Amniotic stem cell (primary cell): ENCODE results near the gene PSTPIP1.

Experiments
- DNase-seq: peaks from one replicate; lab custom pipeline; 2025; lab: John Stamatoyannopoulos, UW

PSTPIP1 gene

DNA sequence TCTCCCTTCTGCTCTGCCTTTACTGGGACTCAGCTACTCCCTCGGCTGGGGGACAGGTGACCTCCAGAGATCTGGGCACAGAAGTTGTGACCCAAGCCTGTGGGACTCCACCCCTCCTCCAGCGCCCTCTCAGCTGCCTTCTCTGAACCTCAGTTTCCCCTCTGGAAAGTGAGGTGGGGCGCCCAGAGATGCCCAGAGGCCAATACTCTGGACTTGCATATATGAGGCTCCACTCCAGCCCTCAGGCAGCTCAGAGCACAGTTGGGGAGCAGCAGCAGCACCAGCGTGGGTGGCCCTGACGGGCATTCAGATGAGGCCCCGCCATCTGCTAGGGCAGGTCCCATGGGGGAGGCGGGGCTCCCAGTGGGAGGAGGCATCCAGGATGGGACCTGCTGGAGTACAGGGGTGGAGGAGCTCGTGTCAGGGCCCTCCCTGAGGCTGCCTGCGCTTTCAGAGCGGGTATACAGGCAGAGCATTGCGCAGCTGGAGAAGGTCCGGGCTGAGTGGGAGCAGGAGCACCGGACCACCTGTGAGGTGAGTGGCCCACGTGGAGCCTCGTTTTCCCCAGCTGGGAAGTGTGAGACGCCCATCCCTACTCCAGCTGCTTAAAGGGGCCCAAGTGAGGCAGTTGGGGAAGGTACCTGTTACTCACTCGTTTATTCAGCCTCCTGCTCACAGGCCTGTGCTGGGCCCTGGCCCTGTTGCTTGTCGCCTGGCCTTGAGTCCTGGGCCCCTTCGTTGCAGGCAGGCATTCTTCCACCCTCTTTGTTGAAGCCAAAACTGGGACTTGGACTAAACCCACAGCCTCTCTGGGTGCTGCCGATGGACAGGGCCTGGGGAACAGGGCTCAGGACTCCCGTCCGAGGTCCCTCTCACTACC, 35.4 kb downstream of the PSTPIP1 start:
- no peak for DNase-seq

DNA sequence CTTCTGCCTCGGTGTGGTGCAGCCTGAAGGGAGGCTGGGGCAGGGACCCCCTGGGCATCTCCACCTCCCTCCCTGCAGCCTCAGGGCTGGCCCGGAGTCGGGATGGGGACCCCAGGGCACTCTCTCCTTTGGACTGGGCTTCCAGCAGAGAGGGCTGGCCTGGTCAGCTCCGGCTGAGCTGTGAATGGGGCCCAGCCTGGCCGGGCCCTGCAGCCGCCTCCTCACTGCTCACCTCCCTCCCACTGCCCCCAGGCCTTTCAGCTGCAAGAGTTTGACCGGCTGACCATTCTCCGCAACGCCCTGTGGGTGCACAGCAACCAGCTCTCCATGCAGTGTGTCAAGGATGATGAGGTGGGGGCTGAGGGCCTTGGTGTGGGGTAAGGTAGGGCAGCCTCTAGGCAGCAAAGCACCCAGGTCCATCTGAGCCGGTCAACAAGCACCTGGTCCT, 36.0 kb downstream of the PSTPIP1 start:
- DNase-seq, result no peak

DNA sequence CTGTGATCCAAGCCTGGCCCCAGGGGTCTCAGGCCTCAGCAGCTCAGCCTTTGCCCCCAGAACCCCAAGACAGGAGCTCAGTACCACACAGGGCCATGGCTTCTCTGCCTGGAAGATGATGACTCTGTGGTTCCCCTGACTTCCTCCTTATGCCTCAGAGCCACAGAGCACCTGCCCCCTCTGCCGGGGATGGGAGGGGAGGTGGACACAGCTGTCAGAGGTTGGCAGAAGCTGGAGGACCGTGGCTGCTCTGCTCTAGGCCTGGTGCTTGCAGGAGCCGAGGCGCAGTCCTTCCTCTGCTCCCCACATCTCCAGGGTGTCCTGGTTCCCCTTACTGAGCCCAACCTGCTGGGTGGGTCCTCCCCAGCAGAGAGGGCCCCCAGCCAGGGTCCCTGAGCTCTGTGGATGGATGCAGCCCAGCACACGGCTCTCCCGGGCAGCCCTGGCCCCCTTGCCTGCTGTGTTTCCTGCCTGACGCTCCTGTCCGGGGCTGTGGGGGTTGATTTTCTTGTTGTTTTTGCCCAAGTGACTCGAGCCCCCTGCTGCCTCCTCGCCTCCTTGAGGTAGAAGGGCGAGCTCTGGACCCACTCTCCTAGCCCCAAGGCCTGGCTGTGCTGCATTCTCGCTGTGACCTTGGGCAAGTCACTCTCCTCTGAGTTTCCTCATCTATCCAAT, 36.6 kb downstream of the PSTPIP1 start:
- no peak for DNase-seq

DNA sequence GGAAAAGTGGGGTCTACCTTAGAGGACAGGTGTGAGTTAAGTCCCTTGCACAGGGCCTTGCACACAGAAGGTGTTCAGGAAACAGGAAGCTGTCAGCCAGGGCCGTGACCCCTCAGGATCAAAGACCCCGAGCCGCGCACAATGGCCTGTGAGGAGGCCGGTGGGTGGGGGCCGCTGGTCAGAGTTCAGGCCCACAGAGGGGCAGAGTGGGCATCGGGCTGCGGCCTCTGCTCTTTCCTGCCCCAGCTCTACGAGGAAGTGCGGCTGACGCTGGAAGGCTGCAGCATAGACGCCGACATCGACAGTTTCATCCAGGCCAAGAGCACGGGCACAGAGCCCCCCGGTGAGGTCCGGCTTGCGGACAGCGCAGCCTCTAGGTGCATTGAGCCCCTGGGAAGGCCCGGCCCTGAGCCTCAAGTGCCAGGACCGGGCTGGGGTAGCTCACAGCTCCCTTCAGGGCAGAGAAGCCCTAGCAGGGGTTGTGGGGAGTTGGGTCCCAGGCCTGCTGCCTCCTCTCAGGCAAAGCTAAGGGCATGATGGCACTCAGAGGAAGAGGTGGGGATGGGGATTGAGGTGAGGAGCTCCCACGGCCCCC, 37.2 kb downstream of the PSTPIP1 start:
- DNase-seq, result no peak

DNA sequence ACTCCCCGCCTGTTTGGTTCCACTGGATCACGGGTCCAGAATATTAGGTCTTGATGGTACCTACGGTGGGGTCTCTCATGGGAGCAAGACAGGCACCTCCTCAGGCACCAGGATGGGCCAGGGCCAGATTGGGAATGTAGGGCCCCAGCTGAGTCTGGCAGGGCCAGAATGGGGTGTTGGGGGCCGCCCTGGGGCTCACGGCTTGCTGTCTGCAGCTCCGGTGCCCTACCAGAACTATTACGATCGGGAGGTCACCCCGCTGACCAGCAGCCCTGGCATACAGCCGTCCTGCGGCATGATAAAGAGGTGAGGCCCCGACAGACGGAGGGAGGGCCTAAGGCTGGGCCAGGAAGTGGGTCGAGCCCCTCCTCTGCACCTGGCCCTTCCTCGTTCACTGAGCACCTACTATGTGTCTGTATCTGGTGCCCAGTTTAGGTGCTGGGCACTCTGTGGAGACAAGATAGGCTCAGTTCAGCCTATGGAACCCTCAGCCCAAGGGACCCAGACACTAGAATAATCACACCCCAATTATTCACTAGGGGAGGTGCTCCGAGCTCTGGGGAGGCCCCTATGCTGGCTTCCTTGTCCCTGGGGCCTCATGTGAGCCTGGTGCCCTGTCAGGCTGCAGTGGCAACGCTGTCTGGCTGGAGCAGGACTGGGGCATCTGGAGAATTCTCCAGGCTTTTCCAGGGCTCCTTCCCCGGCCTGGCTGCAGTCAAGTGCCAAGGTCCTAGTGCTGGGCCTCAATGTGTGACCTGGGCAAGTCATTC, 37.9 kb downstream of the PSTPIP1 start:
- no peak for DNase-seq

DNA sequence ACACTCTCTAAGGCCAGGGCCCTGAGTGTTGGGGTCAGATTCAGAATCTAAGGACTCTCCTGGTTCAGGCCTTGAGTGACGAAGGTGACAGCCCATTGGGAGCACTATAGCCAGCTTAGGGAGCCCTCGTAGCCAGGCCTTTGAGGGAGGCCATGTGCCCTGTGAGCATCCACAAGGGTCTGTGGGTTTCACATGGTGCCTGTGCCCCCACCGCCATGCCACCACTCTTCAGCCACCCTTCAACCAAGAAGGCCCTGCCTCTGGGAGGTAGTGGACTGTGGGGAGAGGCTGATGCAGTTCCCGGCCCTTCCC, 38.4 kb downstream of the PSTPIP1 start:
- no peak for DNase-seq

DNA sequence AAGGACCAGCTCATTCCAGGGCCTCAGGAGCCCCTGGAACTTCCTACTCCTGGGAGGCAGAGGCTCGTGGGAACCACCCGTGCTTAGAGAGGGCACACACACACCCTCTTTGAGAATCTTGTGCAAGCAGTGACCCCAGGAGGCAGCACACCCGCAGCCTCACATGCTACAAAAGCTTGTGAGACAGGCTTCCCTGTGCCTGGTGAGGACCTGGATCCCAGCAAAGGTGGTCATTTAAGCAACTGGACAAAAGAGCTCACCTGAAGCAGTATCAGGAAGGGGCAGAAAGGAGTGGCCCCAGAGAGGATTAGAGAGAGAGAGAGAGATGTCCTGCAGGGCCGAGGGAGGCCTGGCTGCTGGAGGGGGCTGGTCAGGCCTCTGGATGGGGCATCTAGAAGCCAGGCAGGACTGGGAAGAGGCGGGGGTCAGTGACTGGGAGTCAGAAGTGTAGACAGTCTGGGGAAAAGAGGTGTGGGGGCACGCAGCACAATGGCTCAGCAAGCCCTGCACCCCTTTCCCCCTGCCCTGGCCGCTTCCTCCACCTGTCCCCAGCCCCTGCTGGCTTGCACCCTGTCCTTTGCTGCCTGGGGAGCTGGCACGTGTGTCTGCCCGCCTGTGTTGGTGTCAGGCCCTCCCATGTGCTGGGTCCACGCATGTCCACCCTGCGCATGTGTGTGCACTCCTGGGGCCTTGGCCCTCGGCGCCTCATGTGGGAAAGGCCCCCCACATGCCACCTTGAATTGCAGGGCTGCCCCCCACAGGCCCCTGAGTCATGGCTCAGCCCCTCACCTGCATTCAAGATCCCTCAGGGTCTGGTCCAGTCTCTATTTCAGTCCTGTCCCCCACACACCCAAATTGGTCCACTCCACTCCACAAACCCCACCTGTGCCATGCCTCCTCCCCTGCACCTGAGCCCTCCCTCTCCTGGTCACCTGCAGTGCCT, 39.1 kb downstream of the PSTPIP1 start:
- no peak for DNase-seq

DNA sequence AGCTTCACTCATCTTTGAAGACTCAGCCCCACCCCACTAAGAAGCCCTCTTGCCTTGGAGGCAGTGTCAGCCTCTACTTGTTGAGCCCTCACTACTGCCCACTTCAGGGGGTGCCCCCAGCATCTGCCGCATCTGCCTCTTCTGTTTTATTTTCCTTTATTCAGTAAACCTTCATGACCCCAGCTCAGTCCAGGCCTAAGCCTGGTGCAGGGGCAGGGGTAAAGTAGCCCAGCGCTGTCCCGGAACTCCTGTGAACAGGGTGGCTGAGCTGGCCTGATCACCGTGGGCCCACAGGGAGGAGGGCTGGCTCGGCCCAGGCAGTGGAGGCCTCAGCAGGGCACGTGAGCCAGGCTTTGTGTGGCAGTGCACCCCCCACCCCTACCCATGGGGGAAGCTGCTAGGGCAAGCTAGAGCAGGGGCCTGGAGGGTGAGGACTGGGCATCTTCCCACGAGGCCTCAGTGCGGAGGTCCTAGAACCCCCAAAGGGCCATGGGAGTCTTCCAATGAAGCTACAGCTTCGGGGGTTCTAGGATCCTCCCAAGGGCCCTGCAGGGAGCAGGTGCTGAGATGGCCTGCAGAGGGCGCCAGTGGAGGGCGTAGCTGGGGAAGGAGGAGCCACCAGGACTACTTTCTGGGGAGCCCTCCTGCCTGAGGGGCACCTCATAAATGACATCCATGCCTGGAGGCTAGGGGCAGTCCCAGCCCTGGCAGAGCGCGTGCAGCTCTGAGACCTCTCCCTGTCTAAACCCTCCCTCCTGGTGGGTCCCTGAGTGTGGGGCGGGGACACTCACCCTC, 40.0 kb downstream of the PSTPIP1 start:
- DNase-seq, result no peak

DNA sequence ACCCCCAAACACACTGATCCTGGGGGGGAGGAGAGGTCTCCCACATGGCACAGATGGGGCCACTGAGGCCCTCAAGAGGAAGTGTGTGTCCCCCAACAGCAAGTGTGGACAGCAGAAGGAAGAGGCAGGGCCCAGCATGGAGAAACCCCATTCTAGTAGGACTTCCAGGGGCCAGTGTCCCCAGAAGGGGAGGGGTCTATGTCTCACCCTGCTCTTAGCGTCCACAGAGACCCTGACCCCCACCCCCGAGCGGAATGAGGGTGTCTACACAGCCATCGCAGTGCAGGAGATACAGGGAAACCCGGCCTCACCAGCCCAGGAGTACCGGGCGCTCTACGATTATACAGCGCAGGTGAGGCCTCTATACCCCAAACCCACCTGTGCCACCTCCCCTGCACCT, 40.7 kb downstream of the PSTPIP1 start:
- DNase-seq, result no peak

DNA sequence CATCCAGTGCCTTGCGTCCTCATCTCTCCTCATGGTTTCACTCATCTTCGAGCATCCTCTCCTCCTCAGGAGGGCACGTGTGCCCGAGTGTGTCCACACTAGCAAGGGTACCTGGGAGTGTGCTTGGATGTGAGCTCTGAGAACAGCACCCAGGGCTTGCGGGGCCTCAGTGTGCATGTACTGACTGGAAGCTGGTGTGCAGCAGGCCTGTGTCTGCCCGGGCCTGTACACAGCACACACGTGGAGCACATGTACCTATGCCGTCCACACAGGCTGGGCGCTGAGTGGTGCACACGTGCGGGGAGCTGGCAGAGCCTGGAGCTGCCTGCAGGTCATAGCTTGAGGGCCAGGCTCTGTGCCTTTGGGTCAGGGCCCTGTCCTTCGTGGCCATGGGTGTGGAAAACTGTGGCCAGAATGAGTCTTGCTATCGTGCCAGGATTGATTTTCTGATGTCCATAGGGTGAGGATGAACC, 41.1 kb downstream of the PSTPIP1 start:
- DNase-seq, result no peak

DNA sequence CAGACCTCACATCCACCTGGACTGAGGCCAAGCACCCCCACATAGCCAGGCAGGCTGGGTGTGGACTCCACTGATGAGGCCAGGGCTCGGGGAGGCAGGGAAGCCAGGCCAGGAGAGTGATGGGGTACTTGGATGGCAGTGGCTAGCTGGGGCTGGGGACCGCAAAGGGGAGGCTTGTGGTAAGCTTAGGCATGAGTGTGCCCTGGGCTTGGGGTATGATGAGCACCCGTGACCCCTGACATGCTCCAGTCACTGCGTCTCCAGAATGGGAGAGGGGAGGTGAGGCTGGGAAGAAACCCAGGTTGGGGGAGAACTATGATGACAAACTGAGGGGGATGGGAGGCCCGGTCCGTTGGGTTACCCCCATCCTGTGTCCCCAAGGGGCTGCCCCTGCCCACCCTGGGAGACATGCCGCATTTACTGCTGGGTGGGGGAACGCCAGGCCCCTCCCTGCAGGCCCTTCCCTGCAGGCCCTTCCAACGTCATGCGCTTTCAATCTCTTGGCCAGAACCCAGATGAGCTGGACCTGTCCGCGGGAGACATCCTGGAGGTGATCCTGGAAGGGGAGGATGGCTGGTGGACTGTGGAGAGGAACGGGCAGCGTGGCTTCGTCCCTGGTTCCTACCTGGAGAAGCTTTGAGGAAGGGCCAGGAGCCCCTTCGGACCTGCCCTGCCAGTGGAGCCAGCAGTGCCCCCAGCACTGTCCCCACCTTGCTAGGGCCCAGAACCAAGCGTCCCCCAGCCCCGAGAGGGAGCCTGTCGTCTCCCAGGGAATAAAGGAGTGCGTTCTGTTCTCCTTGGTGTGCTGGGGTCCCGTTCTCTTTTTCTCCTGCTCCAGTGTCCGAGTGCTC, 41.8 kb downstream of the PSTPIP1 start:
- DNase-seq, result no peak

DNA sequence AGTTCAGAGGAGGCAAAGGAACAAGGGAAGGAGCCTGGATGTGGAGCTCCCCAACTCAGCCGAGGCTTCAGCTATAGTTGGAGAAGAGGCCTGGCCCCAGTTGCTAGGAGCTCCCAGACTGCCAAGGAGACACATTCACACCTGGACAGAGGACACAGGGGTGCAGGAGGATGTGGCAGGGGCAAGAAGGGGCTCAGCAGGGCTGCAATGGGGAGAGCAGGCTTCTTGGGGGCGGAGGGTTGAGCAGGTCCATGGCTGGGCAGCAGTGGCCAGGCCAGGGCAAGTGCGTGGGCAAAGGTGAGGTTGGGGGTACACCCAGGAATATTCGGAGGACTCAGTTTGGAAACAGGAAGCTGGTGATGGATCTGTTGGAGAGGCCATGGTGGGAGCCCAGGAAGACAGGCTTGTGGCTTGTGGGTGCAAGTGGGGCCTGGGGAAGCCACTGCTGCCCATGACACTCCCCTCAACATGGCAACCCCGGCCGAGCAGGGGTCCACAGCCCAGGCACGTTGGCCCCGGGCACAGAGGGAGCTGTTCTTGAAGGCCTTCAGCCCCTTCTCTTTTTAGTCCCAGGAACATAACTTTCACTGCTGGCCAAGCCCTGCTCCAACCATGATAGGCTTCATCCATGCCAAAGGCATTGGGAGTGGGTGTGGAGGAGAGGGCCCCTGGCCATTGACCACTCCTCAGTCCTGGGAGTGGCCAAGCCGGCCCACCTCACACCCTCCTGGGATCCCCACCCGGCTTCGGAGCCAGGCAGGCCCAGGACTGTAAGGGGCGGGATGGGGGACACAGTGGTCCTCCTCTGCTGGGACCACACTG, 42.7 kb downstream of the PSTPIP1 start:
- DNase-seq, result no peak

DNA sequence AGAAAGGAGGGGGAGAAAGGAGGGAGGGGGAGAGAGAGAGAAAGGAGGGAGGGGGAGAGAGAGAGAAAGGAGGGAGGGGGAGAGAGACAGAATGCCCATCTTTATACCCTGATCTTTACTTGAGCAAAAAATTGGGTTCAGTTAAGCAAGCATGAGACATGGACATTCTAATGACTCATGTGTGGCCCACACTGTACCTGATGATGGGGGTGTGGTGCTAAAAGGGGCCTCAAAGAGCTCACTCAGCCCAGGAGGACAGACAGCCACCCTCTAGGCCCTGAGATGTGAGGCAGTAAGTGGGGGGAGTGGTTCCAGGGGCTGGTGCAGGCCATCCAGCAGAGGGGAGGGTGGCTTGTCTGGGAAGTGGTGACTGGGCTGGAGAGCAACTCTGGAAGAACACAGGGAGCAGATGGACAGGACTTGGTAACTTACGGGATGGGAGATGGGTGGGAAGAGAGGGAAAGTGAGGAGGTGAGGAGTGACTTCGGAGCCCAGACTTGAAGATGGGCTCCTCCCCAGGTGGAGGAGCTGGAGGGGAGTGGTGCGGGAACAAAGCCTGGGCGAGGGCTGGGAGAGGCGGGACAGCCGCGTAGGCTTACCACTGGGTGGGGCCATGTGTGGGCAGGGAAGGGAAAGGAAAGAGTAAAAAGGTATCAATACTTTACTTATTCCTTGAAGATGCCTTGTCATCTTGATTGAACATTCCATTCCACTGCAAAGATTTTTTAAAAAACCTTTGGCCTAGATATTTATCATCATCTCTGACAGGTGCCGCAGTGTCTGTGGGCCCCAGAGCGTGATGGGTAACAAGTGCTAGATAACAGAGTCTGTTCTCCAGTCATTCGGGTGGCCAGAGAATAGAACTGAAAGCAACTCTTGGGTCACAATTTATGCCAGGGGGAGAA, 43.6 kb downstream of the PSTPIP1 start:
- DNase-seq, result no peak

DNA sequence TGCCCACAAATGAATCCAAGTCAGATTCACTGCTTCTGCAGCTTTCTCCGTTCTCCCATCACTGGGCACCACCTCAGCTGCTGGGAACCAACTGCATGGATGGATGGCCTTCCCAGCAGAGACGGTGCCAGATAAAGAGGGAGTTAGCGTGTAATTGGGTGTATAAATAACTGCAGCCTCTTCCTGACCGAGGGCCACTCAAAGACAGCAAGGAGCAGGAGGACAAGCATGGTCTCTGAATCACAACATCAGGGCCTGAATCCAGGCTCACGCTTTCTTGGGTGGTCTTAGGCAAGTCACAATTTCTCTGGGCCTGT, 44.2 kb downstream of the PSTPIP1 start:
- DNase-seq, result no peak

DNA sequence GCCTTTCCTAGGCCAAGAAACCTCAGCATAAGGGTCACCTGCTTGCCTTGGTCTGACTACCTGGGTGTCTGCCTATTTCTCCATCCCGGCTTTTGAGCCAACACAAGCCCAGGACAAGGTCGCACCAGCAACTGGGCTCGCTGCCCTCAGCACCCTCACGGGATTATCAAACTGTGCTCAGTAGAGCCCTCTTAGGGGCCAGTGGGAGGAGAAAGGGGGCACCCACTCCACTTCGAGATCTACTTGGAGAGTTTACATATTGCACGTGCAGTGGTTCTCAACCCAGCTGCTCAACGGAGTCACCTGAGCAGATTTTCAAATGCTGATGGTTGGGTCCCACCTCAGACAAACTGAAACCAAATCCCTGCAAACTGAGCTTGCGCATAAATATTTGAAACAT, 44.9 kb downstream of the PSTPIP1 start:
- DNase-seq, result no peak

DNA sequence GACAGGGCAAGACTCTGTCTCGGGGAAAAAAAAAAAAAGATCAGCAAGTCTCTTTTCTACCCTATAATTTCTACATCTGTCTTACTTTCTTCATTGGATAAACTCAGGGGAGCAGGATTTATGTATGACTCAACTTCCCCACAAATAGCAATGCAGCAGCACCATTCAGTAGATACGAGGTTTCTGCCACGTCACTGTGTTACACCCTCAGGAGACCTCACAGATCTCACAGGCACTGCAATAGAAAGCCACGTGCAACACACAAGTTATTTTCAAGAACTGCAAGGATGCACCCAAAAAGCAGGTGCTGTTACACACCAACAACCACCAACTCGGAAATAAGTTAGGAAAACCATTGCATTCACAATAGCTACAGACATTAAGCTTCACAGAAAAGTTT, 45.7 kb downstream of the PSTPIP1 start:
- no peak for DNase-seq

DNA sequence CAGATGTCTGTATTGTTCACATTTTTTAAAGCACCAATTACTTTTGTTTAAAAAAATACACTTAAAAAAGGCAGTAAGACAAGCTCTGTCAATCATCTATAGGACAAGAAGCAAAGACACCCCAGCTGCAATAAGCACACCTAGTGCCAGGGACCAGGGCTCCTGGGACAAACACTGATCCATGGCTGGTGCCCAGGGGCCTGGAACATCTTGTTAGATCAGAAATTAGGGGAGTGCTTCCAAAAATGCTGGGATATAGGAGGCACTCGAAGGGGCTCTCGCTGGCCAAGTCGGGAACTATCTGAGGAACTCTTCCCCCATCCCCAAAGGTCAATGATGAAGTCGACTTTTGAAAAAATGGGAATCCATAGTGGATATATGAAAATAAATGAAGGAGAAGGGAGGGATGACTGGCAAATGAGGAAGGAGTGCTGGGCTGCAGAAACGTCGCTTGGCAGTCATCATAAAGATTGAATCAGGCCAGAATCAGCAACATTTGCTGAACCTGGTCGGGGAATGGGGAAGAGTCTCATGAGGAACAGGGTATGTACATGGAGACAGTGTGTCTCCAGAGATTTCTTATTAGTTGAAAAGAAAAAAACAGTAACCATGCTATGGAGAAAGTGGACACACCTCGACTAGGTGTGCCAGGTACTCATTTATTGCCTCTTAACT, 47.5 kb downstream of the PSTPIP1 start:
- no peak for DNase-seq
